Stimulated activated CD4-positive, alpha-beta T cell treated with anti-CD3 and anti-CD28 coated beads, Interleukin-1b, Interleukin-23, amount 100 ng/mL, for 24 hours (primary cell): Measurements from ENCODE around the gene SH2B3.
A peak's percentile ranks its signal among the peaks of the same experiment; 100 is the strongest.

Source experiments
- DNase-seq, 4 experiments: peaks; one replicate each; pipeline ENCODE4 v3.0.0-alpha.2; 2020; ENCODE audit warnings: low read depth in 4 of 4, low spot score in 1 of 4

Gene SH2B3

DNA sequence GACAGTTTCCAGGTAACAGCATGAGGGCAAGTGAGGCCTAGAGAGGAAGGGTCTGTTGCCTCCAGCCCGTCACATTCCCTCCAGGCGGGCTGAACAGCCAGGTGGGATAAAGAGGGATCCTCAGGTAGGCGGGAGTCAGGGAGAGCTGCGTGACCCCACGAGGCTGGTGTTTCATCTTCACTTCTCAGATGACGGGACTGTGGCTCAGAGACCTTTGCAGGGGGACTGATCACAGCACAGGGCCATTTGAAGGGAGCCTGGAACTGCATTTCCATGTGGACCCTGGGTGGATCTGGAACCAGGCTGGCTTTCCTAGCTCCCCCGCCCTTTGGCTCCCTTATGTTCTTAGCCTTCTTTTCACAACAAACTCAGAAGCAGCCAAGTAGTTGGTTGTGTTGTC, 37.4 kb downstream of the SH2B3 start:
- DNase-seq = no peak

DNA sequence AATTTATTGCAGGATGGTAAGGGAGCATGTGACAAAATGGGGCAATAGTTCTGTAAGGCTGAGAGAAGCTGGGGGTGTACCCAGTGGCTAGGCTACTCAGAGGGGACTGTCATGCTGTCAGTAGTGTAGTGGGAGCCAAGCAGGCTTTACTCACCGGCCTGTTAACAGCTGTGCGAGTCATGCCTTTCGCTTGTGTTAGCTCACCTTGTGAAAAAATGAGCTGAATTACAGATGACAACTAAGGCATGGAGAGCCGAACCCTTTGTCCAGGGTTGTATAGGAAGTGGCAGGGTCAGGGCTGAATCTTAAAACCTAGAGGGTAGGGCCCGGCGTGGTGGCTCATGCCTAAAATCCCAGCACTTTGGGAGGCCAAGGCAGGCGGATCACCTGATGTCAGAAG, 37.9 kb downstream of the SH2B3 start:
- no peak for DNase-seq

DNA sequence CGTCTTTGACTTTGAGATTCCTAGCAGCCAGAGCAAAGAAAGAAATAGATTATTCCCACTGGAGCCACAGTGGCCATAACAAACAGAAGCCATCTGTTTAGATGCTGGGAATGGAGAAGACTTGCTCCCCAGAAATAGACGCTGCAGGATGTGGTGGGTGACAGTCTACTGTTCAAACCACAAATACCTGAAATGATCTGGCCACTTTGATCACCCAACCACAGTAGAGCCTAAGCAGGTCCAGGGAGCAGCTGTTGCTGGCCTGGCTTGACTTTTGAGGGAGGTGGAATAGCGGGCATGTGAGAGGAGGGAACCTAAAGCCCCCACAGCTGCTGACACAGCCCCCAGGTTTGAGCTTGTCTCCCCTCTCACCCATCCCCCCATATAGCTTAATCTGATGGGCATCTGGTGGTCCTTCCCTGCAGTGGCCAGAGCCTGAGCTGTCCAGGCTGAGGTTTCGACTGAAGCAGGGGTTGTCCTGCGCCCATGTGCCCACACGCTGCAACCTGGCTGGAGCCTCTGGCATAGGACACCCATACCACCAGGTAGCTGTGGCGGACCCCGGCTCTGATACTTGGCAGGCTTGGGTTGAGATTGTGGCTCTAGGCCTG, 38.7 kb downstream of the SH2B3 start:
- no peak for DNase-seq

DNA sequence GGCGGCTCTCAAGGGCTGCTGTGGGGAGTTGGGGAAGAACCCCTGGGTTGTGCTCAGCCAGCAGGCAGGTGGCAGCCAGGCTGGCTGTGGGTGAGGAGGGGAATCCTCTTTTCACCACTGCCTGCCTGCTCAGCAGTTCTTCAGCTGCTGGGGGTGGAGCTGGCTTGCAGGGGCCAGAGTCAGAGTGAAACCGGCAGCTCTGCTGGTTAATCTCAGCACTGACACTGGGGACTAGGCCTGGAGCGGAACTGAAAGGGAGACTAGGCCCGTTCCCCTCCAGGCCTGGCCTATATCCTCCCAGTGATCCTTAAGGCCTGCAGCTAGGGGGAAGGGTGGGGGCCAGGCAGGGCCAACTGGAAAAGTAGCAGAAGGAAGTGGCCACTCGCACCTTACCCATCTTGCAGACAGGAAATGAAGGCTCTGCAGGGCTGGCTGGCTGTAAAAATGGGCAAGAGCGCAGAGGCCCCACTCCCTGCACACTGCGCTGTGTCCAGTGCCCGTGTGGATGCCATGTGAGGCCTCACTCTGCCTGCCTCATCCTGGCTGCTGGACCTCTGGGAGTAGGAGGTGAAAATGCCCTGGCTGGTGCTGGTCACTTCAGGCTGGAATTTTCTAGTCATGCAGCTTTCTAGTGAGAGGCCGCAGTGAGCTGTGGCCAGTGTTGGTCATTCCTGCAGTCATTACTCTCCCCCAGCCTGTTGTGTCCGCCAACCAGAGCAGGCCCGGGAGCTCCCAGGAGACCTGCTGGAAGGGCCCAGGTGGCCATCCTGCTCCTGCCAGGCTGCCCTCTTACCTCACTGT, 39.4 kb downstream of the SH2B3 start:
- DNase-seq = peak; percentile 51 to 82 (median 68)

DNA sequence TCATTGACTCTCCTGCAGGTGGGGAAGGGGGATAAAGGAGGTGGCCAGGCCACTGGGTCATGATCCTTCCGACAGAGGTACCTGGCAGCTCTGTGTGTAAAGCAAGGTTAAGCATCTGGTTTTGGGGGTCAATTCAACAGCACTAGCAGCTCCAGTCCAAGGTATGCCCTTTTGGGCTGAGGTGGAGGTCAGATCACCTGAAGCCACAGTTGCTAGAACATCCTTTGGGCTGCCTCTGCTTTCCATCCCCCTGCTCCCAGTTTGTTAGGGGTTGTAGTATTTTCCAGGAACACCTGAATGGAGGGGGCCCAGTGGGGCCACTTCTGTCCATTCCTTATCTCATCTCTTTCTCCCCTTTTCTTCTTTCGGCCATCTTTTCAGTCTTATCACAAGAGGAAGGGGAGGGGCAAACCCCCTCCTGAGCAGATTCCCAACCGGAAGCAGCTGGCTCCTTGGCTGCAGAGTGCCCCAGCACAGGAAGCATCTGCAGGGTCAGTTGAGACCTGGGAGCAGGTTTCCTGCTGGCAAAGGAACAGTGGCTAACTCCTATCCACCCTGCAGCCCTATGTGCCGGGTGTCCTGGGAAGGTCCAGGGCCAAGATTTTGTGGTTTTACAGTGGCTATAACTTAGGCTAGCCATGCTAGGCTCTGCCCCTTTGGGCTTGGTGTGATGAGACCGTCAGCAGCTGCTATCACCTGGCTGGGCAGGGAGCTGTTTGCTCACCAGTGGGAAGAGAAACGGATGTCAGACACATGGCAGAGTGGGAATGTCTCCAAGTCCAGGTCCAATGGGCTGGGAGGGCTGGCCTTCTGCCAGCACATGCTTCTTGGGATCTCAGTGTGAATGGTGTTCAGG, 40.2 kb downstream of the SH2B3 start:
- DNase-seq = no peak

DNA sequence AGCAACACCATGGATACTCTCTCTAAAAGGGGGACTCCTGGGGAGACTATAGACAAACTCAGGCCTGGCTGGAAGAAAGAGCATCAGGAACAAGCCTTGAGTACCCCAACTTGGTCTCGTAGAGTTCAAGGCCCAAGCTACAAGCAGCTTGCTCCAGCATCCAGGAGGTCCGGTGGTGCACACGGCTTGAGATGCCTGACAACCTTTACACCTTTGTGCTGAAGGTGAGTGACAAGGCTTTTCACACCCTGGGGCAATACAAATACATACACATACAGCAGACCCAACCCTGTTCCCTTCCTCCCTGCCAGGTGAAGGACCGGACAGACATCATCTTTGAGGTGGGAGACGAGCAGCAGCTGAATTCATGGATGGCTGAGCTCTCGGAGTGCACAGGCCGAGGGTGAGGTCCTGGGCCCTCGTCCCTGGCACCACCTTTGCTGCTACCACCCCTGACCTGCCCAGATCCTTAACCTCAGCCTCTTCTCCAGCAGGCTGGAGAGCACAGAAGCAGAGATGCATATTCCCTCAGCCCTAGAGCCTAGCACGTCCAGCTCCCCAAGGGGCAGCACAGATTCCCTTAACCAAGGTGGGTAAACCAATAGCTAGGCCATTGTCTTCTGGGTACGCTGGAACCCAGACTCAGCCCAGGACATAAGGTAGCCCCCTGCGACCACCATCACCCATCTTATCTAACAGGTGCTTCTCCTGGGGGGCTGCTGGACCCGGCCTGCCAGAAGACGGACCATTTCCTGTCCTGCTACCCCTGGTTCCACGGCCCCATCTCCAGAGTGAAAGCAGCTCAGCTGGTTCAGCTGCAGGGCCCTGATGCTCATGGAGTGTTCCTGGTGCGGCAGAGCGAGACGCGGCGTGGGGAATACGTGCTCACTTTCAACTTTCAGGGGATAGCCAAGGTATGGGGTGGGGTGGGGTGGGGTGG, 41.2 kb downstream of the SH2B3 start:
- DNase-seq = no peak

DNA sequence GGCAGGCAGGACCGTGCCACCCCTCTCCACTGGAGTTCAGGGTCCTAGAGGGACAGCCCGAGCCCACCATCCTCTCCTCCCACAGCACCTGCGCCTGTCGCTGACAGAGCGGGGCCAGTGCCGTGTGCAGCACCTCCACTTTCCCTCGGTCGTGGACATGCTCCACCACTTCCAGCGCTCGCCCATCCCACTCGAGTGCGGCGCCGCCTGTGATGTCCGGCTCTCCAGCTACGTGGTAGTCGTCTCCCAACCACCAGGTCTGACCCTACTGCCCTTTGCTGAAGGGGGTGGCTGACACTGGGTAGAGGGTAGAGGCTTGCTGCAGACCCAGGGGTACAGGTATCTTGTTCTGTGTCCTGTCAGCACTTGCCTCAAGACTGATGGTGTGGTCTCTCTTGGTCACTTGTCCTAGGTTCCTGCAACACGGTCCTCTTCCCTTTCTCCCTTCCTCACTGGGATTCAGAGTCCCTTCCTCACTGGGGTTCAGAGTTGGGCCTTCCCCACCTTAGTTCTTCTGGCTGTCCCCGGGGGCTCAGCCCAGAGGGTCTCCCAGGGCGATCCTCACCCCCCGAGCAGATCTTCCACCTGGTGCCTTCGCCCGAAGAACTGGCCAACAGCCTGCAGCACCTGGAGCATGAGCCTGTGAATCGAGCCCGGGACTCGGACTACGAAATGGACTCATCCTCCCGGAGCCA, 42.0 kb downstream of the SH2B3 start:
- DNase-seq = no peak

DNA sequence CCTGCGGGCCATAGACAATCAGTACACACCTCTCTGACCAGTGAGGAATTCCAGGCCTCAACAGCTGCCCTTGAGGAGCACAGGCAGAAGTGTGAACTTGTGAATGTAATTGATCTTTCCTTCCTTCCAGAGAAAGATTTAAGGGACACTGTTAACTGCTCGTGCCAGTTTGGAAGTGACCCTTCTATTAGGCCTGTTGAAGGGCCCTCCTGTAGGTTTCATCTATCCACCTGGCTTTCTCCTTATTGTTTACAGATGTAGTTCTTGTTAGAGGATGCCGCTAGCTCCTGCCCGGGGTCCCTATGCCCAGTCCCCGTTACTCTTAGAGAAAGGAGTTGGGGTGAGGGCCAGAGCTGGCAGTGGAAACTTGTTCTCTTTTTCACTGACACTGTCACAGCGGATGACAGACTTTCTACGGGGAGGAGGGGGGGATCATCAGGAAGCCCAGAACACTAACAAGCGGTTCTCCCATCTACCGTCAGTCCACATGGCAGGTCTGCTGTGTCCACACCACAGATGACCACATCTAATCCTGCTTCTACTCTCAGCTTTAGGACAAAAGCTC, 42.6 kb downstream of the SH2B3 start:
- DNase-seq = no peak

DNA sequence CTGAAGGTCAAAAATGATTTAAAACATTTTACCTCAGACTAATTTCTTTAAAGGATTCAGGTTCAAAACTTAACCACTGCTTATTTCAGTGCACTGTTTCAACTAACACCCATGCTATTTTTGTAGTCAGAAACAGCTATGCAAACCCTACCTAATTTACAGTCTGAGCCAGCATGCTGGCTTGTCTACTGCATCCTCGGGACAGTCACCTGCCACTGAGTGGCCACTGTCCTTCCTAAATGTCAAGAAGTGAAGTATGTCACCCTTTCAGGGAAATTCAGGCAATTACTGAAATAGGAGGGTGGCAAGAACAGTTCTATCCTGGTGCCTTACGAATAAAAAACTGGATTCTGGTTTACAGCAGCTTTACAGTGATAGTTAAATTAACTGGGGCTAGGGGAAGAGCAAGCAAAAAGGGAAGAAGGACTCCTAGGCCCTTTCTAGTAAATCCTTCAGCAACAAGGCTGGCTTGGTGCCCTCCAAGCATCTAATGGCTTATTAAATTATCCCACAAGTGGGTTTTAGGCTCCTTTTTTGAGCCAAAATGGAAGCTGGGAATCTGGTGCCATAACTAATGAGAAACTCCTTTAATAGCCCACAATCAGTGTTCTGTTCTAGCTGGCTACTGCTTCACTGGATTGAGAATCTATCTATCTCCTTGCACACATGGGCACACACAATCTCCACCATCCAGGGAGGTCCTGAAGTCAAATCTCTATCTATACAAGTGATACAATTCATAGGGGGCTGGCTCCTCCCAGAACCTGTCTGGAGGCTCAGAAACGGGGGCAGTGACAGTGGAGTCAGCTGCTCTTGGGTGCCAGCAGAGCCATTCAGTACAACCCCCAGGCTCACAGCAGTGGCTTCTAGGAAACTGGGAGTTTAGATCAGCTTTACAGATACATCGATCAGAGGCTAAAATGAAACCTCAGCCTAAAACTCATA, 43.4 kb downstream of the SH2B3 start:
- no peak for DNase-seq

DNA sequence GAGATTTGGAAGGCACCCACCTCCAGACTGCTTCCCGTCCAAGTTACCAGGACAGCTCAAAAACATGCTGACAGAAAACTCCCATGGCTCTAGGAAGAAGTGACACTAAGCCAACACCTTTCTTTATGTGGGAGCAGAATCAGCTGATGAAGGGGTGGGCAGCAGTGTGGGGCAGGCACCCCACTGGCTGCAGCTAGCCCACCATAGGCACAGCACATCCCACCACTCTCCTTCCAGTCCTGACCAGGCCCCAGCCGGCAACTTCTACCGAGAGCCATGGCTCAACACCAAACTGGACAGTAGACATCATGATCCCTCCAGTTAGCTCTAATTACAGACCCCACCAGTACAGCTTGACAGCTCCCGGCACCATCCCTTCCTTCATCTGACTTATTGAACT, 45.0 kb downstream of the SH2B3 start:
- no peak for DNase-seq

DNA sequence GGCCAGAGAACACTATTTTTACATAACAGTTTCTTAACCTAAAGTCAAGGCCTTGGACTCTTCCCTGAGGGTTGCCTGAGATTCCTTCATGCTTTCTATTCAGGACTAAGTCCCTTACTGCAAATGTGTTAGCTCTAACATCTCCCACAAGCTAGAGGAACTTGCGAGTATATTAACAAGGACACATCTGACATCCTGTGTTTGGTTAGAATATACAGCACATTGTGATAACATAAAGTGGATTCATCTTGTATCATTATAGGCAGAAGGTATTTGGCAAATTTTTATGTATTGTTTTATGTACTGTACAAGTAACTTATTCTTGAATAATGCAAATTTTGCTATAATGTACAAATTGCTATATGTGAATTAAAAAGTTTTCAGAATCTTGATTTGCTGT, 45.5 kb downstream of the SH2B3 start:
- no peak for DNase-seq

DNA sequence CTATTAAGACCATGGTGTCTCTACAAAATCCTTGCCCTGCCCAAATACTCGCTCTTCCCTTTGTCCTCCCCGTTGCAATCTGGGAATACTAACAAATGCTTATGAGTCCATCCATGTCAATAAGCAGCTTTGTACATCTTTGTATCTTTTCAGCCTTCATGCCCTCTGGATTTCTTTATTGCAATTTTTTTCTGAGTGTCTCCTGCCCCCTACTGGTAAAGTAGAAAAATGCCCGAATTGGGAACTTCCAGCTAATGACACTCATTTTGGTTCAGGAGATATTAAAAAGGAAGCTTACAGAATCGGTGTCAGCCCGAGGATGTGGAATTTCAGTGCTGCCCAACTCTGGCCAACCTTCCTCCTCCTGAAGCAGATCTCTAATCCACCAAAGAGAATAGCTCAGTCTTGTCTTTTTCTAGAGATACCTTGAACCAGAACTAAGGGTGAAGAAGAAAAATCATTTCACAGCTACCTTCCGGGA, 46.0 kb downstream of the SH2B3 start:
- no peak for DNase-seq

DNA sequence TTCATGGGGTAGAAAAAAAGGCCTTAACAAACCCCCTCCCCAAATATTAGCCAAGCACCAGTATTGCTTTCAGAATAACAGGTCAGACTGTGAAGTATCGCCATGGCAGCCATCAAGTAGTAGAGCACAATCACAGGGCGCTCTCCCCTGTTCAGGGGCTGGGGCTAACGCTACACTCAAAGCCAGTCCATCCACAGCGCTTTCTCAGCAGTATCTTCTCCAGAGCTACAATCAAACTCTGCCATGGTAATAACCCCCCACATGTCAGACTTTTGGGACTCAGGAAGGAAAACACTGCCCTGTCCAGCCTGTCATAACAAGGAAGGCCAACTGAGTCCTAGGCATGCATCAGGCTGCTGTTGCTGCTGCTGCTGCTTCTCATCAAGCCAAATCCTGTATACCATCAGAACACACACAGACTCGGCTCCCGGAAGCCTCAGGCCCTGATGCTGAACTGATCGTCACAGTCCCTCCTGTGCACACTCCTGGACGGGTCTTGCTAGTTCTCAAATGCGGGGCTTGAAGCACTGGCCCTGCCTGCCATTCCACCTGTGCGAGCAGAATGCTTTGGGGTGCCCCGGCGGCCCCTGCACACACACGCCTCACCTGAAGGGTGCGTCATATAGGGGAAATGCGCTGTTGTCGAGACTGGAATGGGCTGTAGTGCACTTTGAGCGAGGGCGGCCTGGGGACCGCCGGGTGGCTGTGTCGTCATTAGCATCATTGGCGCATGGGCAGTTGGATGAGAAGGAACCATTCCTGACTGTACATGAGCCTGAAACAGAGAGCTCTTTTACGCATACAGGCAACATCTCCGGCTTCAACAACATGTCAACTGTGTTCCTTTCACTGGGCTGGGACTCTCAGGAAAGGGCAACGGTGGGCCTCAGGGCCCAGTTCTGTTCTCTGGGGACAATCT, 47.6 kb downstream of the SH2B3 start:
- no peak for DNase-seq

DNA sequence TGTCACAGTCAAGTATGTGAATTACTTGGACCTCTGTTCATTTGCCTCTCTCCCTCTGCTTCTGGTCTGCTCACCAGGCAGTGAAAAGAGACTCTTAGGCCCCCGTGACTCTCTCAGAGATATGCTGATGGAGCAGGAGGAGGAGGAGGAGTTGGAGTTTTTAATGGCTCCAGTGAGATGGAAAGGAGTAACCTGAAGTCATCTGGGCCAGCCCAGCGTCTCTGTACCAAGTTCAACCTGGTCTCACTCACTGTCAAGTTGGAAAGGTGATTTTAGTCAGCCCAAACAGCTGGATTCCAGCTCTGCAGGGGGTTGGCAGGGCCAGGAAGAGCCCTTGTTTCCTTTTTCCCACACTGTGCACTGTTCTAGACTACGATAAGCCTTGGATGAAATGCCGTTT, 48.6 kb downstream of the SH2B3 start:
- DNase-seq = no peak

DNA sequence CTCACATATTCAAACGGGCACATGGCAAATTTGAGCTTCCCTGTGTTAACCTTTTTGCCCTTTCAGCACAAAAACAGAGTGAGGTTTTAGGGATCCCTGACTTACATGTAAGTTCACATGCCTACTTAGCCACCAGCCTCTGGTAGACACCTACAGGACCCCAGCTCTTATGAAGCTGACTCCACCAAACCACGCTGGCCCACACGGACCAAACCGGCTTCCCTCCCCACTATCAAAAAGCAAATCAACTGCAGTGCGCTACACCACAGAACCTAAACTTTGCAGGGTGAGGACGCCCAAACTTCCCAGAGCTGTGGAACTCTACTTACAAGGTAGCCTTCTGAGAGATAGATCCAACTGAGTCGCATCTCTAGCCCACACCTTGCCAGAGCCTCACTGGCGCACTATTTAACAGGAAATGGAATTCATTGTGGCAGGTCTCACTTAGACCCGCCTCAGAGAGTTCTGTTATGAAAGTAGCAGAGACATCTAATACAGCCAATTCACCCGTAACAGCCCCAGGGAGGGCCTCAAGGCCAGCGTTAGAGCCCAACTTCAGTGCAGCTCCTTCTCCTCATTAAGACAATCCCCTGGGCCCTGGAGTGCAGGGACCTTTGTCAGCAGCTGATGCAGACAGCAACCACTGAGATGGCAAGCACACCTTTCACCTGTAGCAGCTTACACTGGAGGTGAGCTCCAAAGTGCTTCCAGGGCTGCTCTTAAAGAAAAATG, 49.2 kb downstream of the SH2B3 start:
- DNase-seq = no peak

DNA sequence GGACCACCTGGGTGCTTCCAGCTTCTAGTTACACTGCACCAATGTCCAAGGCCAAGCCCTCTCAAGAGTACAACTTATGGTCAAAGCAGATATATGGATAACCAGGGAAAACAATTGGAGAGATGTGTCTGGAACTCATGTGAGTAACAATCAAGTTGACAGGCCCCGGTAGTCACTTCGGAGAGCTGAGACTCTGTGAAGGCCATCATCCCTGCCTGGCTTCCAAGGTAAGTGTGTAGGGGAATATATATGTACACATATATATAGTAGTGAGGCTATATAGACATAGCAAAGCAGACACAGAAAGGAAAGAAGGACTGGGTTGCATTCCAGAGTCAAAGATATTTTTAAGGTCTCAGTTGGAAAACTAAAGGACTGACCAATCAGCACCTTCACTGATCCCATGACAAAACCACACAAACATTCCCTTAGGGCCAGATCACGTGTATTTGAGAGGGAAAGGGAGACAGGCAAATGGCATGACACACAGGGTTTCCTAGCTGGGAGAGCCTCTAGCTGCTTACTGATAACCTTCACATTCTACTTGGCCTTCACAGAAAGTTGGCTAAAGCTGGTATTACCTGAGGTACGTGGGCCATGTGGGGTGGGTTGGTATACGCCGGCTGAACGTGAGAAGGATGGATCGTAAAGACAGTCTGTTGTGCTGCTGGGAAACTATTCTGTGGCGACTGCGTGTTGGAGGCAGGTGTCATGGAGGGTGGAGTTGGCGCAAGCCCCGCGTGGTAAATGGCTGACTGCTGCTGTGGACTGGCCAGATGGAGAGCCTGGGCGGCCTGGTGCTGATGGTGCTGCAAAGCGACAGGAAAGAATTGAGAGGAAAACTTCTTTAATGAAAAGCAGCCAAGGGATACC, 50.0 kb downstream of the SH2B3 start:
- no peak for DNase-seq
